NCI-H146 (cell line): ENCODE measurements around the gene SLC24A3.

Source experiments
- DNase-seq: peaks from one replicate; lab custom pipeline; 2025; lab: John Stamatoyannopoulos, UW

Gene SLC24A3

DNA sequence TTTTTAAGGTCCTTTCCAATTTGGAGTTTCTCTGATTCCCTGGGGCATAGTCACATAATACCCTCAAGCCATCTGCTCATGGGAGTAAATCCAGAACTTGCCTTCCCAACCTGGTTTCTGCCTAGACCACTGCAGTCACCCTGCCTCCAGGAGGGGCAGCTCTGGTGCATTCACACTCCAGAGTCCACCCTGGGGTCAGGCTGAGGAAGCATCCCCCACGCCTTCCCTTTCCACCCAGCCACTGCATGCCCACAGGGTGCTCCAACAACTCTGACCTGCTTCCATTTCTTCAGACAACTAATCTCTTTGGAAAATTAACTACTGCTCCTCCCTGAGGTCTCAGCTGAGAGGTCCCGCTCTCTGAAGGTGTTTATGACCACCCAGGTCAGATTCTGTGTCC lies 334.2 kb downstream of the SLC24A3 start:
- no peak for DNase-seq

DNA sequence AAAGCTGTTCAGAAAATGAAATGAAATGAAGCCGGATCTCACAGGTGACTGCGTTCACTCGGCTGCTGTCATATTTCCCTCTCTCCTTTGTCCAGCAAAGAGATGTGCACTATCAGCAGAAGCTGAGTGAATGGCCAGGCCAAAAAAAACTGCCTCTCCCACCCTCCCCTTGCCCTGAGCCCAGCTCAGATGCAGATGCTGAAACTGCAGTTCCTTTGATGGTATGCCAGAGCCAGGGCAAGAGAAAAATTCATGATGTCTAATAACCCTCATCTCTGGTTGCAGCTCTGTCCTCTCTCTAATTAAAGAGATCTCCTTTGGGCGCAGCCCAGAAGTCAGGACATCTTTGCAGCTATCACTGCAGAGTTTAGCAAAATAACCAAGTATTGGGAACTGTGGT lies 335.1 kb downstream of the SLC24A3 start:
- DNase-seq = no peak

DNA sequence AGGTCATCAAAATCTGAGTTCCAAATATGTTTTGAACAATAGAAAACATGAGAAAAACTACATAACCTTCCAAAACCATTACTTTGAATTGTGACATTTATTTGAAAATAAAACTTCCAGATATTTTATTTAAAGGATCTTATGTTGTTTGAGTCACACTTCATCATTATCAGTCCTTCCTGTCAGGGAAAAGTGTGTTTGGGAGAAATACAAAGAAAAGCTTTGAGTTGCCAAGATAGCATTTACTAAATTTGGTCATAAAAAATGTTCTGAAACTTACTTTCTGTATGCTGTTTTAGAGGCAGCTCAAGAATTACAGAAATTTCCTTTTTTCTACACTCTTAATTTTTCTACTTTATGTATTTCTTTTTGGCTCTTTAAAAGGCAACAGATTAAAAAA lies 337.5 kb downstream of the SLC24A3 start:
- no peak for DNase-seq

DNA sequence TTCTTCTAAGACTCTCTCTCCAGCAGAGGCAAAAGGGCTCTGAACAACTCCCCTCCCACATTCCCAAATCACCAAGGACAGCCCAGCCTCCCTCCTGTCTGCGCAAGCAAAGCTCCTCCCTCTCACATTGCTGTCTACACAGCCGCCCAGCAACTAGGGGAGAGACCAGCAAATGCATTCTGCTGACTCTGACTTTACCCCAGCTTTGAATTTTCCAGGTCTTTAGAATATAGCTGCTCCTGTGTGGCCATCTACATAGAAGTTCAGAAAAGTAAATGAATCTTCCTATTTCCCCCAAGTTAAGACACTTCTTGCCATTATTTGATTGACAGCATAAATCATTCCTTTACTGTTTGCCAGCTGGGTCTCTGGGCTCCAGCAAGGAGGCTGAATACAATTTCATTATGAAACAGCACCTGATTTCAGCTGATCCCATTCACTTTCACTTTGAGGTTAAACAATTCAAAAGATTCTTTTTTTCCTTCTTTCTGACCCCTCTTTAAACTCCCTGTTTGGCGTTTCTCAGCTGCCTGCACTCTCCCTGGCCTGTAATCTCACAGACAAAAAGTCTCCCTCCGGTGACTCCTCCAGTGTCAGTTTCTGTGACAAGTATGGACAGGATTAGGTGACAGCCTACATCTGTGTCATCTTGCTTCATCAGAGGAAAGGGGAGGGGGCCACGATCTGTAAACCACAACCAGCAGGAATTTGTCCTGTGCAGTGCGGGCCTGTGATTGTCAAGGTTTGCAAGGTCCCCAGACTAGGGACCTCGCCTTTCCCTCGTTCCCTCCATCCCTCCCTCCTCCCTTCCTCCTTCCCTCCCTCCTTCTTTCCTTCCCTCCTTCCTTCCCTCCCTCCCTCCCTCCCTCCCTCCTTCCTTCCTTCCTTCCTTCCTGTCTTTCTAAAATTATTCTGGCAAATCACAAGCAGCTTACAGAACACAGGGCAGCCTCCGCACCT lies 340.1 kb downstream of the SLC24A3 start:
- DNase-seq = no peak

DNA sequence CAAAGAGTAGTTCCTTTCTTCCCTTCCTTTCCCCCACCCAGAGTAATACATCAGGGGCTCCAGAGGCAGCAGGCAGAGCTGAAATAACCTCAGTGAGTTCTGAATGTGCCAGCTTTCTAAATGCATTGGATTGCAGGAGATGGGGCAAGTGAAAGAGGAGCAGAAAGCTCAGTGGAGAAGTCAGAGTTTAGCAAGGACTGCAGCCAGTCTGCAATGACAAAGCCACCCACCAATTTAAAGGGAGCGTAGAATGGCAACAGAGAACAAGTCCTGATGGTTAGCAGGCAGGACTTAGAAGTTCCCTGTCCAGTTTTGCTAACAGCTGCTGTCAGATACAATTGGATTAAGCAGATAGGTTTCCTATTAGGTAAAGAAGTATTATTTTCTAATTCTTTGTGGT lies 342.2 kb downstream of the SLC24A3 start:
- no peak for DNase-seq

DNA sequence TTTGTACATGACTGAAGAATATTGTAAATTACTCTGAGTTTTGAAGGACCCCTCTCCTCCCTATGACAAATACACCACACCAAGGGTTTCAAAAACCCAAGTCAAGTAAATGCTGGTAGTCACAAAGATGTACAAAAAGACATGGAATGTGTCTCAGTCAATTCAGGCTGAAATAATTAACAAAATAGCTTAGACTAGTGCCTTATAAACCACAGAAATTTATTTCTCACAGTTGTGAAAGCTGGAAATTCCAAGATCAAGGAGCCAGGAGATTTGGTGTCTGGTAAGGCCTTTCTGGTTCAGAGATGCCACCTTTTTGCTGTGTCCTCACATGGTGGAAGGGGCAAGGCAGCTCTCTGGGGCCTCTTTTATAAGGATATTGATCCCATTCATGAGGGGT lies 343.3 kb downstream of the SLC24A3 start:
- no peak for DNase-seq

DNA sequence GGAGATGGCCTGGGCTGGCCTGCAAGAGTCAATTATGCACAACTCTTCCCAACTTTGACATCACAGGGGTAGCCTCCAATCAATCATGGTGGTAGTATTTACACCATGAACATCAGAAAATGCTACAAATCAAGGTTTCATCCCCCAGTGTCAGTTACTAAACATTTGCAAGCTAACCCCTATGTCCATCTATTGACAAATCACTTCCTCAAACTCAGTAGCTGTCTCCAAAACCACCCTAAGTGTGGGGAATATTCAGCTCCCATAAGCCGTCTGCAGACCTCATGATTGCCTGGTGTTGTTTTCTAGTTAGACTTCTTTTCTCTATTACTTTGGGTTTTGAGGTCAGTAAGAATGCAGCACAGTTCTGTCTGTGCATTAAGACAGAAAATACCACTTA lies 344.8 kb downstream of the SLC24A3 start:
- DNase-seq = no peak

DNA sequence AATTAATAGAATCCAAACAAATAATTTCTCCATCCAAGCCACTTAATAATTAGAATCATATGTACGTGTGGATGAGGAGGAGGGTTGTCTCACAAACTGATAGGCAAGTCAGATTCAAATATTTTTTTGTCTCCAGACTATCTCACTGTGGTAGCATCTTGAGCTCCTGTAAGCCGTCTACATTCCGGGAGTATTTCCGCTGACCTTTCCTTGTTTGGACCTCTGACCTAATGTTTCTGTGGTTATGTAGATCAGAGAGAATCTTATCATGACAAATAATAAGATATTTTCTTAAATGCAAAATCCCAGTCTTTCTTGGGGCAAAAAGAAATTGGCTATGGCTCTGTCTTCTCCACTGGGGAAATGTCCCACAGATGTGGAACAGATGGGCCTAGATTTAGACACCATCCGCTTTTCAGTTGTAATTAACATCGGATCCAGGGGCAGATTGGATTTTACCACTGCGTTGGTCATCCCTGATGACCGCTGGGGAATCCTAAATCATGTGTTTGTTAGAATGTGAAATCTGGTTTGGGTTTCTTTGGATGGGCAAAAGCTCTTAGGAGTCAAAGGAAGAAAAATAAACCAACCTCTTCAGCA lies 348.5 kb downstream of the SLC24A3 start:
- no peak for DNase-seq

DNA sequence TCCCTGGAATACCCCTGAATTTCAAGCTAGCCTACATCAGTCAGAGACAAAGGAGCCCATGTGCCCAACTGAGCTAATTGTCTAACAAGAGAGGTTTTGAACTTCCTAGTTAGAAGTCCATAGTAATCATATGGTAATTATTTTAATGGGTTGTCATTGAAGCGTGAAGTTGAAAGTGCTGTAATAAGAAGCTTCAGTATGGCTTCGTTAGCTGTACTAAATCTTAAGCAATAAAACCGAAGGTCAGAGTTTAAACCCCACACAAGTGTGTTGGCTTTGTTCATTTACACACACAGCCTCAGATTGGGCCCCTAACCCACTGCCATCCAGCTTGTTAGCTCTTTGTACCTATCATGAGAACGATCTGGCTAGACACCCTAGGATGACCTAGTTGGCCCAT lies 350.0 kb downstream of the SLC24A3 start:
- no peak for DNase-seq

DNA sequence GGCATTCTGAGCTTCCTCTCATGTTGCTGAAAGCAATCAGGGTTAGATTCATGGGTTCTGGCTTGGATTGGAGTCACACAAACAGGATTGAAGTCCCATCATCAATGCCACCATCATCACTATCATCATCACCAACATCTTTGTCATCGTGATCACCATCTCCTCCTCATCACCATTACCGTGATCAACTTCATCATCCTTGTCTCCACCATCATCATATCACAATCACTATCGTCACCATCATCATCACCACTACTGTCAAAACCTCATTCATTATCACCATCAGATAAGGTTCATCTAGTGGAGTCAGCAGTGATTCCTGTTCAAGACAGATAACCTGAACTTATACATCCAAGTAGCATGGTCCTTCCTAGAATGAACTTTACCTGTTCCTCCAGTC lies 351.8 kb downstream of the SLC24A3 start:
- DNase-seq = no peak

DNA sequence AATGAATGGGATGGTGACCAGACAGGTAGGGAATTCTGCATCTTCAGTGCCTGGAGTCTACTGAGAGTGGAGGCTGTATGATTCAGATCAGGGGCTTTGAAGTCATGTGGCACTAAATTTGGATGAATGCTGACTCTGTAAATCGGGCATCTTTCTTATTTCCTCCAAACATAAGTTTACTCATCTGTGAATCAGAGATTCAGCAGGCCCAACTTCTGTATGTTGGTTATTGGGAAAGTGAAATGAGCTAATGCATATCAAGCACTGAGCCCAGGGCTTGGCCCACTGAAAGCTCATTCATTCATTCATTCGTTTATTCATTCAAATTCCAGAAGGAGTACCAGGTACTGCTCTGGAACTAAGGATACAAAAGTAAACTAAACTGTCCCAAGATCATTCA lies 353.3 kb downstream of the SLC24A3 start:
- no peak for DNase-seq

DNA sequence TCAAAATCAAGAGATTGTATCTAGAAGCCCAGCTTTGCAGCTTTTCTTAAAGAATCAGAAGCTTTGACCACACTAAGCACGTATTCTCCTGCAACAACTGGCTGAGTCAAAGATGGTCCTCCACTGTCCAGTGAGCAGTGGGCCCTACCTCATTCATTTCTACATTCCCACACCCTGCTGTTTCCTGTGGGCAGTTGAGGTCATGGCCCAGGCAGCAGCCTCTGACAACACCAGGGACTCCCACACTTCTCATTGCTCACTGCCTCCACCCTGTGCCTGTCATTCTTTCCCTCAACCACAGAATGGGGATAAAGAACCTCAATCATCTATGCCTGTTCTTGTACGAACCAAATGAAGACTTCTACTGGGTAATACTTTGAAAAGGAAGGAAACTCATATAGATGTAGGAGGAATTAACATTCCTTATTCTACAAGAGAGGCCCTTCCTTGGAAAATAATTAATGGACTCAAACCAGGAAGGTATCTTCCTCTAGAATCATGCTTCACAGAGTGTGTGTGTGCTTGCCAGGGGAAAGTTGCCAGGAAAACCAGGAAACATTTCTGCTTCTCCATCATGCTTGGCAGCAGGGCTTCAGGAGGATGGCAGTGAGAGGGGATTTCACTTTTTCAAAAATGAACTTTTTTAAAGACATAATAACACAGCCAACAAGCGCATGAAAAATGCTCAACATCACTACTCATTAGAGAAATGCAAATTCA lies 353.9 kb downstream of the SLC24A3 start:
- DNase-seq = no peak

DNA sequence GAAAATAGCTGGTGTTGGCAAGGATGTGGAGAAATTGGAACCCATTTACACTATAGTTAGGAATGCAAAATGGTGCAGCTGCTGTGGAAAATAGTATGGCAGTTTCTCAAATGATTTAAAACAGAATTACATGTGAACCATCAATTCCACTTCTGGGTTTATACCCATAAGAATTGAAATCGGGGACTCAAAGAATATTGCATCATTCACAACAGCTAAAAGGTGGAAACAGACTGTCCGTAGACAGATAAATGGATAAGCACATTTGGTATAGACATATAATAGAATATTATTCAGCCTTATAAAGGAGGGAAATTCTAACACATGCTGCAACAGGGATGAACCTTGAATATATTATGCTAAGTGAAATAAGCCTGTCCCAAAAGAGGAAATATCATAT lies 355.7 kb downstream of the SLC24A3 start:
- no peak for DNase-seq

DNA sequence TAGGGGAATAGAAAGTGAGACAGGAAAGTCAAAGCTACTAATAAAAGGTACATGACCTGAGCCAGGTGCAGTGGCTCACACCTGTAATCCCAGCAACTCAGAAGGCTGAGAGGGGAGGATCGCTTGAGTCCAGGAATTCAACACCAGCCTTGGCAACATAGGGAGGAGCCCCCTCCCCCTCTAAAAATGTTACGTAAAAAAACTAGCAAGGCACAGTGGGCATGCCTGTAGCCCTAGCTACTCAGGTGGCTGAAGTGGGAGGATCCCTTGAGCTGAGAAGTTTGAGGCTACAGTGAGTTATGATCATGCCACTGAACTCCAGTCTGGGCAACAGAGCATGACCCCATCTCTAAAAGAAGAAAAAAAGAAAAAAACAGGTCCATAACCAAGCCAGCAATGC lies 359.6 kb downstream of the SLC24A3 start:
- no peak for DNase-seq

DNA sequence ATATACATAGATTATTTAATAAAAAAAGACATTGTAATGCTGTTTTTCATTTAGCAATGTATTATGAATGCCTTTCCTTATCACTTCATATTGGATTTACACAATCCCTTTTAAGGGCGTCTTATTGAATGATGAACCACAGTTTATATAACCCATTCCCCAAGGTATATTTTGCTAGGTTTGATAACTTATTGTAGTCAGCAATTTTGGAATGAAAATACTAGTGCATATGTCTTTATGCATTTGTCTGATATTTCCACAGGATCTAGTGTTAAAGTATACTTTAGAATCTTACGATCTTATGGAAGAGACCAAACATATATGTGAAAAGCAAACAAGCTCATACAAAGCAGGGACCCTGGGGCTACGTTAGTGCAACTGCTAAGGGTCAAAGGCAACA lies 365.2 kb downstream of the SLC24A3 start:
- peak; percentile 19 for DNase-seq

DNA sequence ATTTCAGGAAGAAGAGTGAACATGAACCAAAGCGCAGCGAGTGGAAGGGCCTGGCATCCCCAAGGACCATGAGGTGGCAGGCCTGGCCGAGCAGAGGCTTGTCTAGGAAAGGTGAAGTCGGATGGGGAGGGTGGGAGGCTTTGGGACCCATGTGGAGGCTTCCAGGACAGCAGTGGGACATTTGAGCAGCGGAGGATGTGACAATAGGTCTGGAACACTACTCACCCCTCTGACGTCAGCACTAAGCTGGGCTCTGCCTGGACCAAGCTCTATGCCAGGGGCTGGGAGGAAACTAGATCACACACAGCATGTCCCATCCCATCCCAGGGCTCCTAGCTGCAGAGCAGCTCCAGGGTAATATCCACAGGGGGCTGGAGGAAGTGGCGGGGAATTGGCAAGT lies 370.3 kb downstream of the SLC24A3 start:
- no peak for DNase-seq

DNA sequence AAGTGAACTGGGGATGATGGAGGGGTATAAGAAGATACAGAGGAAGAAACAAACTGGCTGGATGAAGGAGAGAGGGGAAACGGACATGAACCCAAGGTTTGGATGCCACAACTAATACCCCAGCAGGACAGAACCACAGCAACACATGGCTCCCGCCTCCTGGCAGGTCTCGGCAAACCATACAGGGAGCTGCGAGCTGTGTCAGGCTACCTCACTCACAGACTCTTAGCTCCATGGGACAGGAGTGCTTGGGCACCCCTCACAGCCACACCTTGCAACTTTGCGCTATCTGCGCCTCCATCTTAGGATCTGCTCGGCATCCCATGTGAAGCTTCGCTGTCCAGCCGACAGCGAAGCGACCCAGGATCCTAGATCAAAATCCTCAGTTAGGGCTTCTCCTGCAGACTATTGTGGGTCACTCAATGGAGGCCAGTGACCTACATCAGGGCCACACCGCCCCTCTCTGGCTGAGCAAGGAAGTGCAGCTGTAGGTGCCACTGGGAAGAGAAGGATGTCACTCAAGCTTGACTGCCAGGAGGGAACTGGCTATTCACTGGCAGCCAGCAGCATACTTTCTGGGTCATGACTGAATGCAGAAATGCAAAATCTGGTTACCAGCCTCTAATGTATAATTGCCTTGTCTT lies 371.2 kb downstream of the SLC24A3 start:
- DNase-seq = peak; percentile 62

DNA sequence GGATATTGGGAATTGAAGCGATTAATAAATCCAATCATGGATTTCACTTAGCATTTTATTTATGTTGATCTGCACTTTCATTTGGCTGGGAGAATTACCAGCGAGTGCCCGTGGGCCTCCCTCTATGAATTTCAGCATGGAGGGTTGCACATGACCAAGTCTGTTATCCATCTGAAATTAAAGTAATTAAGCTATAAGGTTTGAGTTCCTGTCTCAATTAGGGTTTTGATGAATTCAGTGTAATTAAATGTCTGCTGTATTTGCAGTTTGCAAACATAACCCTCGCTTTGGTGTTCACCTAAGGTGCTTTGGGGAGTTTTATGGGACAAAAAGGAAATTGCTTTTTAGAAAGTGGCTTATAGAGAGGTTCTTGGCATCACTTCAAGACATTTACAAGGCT lies 375.8 kb downstream of the SLC24A3 start:
- DNase-seq = peak; percentile 31

DNA sequence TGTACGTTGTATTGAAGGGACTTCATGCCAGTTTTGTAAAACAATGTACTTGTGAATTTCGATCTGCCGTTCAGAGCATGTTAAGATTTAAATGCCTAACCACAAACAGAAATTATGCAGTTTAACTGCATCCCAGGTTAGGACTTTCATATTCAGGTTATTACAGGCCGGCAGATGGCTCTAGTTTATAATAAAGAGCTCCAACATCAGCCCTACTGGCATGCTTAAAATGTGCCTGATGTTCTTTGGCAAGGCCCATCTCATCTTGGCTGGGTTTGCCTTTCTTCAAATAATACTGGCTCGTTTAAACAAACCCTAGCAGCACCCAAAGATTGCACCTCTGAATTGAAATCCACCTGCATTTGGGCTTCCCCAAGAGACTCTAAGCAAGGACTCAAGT lies 376.3 kb downstream of the SLC24A3 start:
- DNase-seq = no peak

DNA sequence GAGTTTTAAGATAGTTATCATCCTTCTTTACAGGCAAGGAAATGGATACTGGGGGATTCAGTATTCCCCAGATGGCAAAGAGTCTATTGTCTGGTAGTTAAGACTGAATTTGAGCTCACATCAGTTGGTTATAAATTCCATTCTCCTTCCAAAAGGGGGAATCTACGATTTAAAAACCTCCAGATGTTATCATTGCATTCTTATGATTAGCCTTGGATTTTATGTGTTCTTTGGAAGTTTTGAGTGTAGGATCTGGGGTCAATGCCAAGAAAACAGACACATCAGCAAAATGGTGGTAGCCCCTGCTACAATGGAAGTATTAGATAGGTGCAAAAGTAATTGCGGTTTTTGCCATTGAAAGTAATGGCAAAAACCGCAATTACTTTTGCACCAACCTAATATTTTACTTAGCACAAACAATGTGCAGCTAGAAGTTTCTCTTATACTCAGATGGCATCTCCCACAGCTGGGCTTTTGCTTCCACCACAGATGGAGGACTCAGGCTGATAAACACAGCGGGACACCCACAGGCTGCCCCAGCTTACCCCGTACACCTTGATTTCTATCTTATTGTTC lies 377.4 kb downstream of the SLC24A3 start:
- DNase-seq = no peak

DNA sequence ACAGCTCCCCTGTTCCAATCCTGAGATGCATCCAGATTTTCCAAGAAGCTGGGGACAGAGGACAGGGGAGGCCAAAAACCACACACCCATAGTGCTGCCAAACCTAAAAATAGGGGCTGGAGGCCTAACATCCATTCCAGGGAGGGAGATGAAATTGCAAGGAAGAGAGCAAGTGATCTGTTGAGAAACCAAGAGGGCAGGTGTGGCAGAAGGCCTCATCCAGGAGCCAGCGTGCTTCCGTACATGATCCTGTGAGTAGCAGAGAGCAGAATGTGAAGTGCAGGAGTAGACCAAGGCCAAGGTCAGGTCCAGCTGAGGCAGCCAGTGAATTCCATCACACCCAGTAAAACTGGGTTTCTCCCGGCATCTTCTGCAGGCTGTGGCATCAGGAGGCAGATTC lies 377.9 kb downstream of the SLC24A3 start:
- DNase-seq = no peak

DNA sequence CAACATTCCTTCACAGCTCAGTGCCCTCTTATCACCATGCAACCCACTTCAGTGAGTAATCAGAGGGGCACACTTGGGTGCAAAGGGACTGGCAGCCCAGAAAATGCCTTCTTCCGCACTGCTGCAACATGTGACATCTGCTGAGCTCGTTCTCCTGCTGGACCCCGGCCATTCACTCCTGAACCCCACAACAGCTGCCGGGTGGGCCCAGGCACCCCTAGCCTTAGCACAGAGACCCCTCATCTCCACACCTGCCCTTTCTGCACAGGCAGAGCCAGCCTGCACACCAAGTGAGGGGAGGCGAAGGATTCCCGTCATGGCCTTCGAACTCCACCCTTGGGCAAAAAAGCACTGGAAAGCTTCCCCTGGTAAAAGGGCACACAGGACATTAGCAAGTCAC lies 381.3 kb downstream of the SLC24A3 start:
- DNase-seq = no peak
